B cell (primary cell): ENCODE data around the gene TNFRSF12A.

Source experiments
- CTCF ChIP-seq: fragments of 200-600 bp; IDR thresholded peaks from one replicate; pipeline ENCODE4 v1.8.0; 2022; ENCODE audit warnings: antibody characterized with exemption, mild to moderate bottlenecking
- EZH2 ChIP-seq: IDR thresholded peaks from 2 replicates; pipeline ENCODE4 v1.6.1; 2012; ENCODE audit warnings: borderline replicate concordance, low read depth, mild to moderate bottlenecking, moderate library complexity, low read length; ENCODE audit not compliant: insufficient read depth, poor library complexity, severe bottlenecking

GRCh38 chr16:3000540-3000939 is 19.6 kb upstream of the TNFRSF12A start:
- TF ChIP-seq CTCF (no peak), EZH2 (no peak)
